H1 (cell line): ENCODE results near the gene CDC27. TPM values are rescaled to one million over a fixed set of nuclear protein-coding genes. Genes with fewer than 3 reads are reported as not detected.
A peak's percentile ranks its signal among the peaks of the same experiment; 100 is the strongest.

Source experiments
- CTCF ChIA-PET: fragments of 300-600 bp; sonication (Branson Sonifier 250); formaldehyde crosslinking; loops from one replicate; lab custom pipeline; 2021; ENCODE audit not compliant: partially characterized antibody; lab: Charles Lee
- POLR2A ChIA-PET: fragments of 300-600 bp; sonication (Branson Sonifier 250); formaldehyde crosslinking; loops from one replicate; lab custom pipeline; 2021; ENCODE audit warnings: inconsistent platforms; ENCODE audit not compliant: partially characterized antibody; lab: Charles Lee
- DNase-seq, 2 experiments: peaks; one replicate each; pipeline versions ENCODE4 v3.0.0 to v3.0.0-alpha.2; 2010 to 2022; ENCODE audit warnings: low spot score in 2 of 2, low read depth in 1 of 2, mixed read lengths in 1 of 2
- FAIRE-seq: peaks from 2 replicates; lab custom pipeline; 2011; peaks lifted over from hg19 to GRCh38; lab: Jason Lieb, UNC
- H2AFZ ChIP-seq: 2 replicates; pipeline ENCODE4 v1.8.1; 2012; ENCODE audit warnings: low read length, inconsistent platforms
- H2AK5ac ChIP-seq: 2 replicates; pipeline ENCODE4 v1.6.1; 2013; ENCODE audit warnings: low read depth, low read length
- H2BK120ac ChIP-seq: replicated peaks from 2 replicates; pipeline ENCODE3; 2013; ENCODE audit warnings: low read depth, low read length, inconsistent platforms
- H2BK12ac ChIP-seq: 2 replicates; pipeline ENCODE4 v1.6.1; 2013; ENCODE audit warnings: low read depth, low read length
- H2BK15ac ChIP-seq: 2 replicates; pipeline ENCODE4 v1.6.1; 2013; ENCODE audit warnings: low read length
- H2BK20ac ChIP-seq: 2 replicates; pipeline ENCODE4 v1.6.1; 2013; ENCODE audit warnings: low read length
- H2BK5ac ChIP-seq: 2 replicates; pipeline ENCODE4 v1.6.1; 2013; ENCODE audit warnings: low read depth, low read length
- H3K14ac ChIP-seq: 2 replicates; pipeline ENCODE4 v1.6.1; 2013; ENCODE audit warnings: inconsistent platforms; ENCODE audit not compliant: insufficient read length
- H3K18ac ChIP-seq: 2 replicates; pipeline ENCODE4 v1.6.1; 2013; ENCODE audit warnings: low read length; ENCODE audit errors: extremely low read depth
- H3K23ac ChIP-seq: 2 replicates; pipeline ENCODE4 v1.6.1; 2013; ENCODE audit warnings: inconsistent platforms; ENCODE audit not compliant: insufficient read length
- H3K23me2 ChIP-seq: 2 replicates; pipeline ENCODE4 v1.6.1; 2013; ENCODE audit warnings: low read depth, low read length
- H3K27ac ChIP-seq: 2 replicates; pipeline ENCODE4 v1.6.1; 2011; ENCODE audit warnings: low read depth, low read length, inconsistent platforms
- H3K27me3 ChIP-seq, 4 experiments: replicated peaks in 1 of 4; 1 replicate in 1 of 4; 2 replicates in 3 of 4; pipeline versions ENCODE4 v1.6.1 to v1.8.1; 2011 to 2013; ENCODE audit warnings: low read length in 3 of 4, mild to moderate bottlenecking in 3 of 4, inconsistent platforms in 2 of 4, mixed read lengths in 2 of 4, moderate library complexity in 1 of 4; ENCODE audit not compliant: control insufficient read depth in 3 of 4, insufficient read depth in 3 of 4; ENCODE audit errors: extremely low read depth in 1 of 4
- H3K36me3 ChIP-seq, 4 experiments: 2 replicates each; pipeline versions ENCODE4 v1.6.1 to v1.8.1; 2011 to 2013; ENCODE audit warnings: mild to moderate bottlenecking in 4 of 4, low read length in 3 of 4, moderate library complexity in 2 of 4, control low read depth in 1 of 4, inconsistent platforms in 1 of 4; ENCODE audit not compliant: insufficient read depth in 4 of 4, control insufficient read depth in 2 of 4
- H3K4ac ChIP-seq: replicated peaks from 2 replicates; pipeline ENCODE3; 2013; ENCODE audit warnings: low read length, low read depth, mixed read lengths, inconsistent platforms; ENCODE audit not compliant: insufficient read length
- H3K4me1 ChIP-seq, 4 experiments: replicated peaks in 1 of 4; 1 replicate in 1 of 4; 2 replicates in 3 of 4; pipeline versions ENCODE4 v1.6.1 to v1.8.1; 2011 to 2013; ENCODE audit warnings: low read length in 3 of 4, inconsistent platforms in 2 of 4, mixed read lengths in 1 of 4; ENCODE audit not compliant: insufficient read depth in 4 of 4, control insufficient read depth in 3 of 4
- H3K4me2 ChIP-seq, 2 experiments: 2 replicates each; pipeline versions ENCODE4 v1.6.1 to v1.8.1; 2011 to 2013; ENCODE audit warnings: low read depth in 2 of 2, low read length in 2 of 2, control low read depth in 1 of 2, inconsistent platforms in 1 of 2, mild to moderate bottlenecking in 1 of 2; ENCODE audit not compliant: insufficient read depth in 1 of 2
- H3K4me3 ChIP-seq, 4 experiments: fragments of 200-600, 300-600 bp in 1 of 4; sonication (generic), shearing (Covaris generic), sonication (Bioruptor Twin) in 1 of 4; 2 replicates each; pipeline versions ENCODE4 v1.5.1 to v1.8.1; 2011 to 2016; ENCODE audit warnings: low read length in 4 of 4, low read depth in 3 of 4, control low read depth in 2 of 4, inconsistent platforms in 2 of 4, mild to moderate bottlenecking in 2 of 4, mixed read lengths in 1 of 4, moderate library complexity in 1 of 4; ENCODE audit not compliant: insufficient read depth in 2 of 4; ENCODE audit errors: extremely low read depth in 1 of 4
- H3K56ac ChIP-seq: replicated peaks from 2 replicates; pipeline ENCODE3; 2013; ENCODE audit warnings: low read depth, mild to moderate bottlenecking, mixed read lengths, low read length, inconsistent platforms; ENCODE audit not compliant: insufficient read length
- H3K79me1 ChIP-seq: 2 replicates; pipeline ENCODE4 v1.6.1; 2013; ENCODE audit warnings: low read depth, low read length, control low read depth
- H3K79me2 ChIP-seq, 2 experiments: 2 replicates each; pipeline versions ENCODE4 v1.6.1 to v1.8.1; 2012 to 2013; ENCODE audit warnings: low read length in 2 of 2, mild to moderate bottlenecking in 2 of 2, inconsistent platforms in 1 of 2; ENCODE audit not compliant: insufficient read depth in 2 of 2, control insufficient read depth in 1 of 2
- H3K9ac ChIP-seq, 4 experiments: replicated peaks in 1 of 4; 1 replicate in 1 of 4; 2 replicates in 3 of 4; pipeline versions ENCODE4 v1.6.1 to v1.8.1; 2011 to 2013; ENCODE audit warnings: low read depth in 3 of 4, low read length in 3 of 4, control low read depth in 2 of 4, mild to moderate bottlenecking in 2 of 4, moderate library complexity in 2 of 4, inconsistent platforms in 1 of 4; ENCODE audit errors: extremely low read depth in 1 of 4
- H3K9me3 ChIP-seq, 2 experiments: 2 replicates each; pipeline versions ENCODE4 v1.6.1 to v1.8.1; 2012 to 2013; ENCODE audit warnings: mild to moderate bottlenecking in 2 of 2, moderate library complexity in 2 of 2, control low read depth in 1 of 2, inconsistent platforms in 1 of 2, low read depth in 1 of 2, low read length in 1 of 2, mixed read lengths in 1 of 2; ENCODE audit not compliant: insufficient read depth in 2 of 2
- H4K20me1 ChIP-seq, 2 experiments: replicated peaks in 1 of 2; 2 replicates each; pipeline versions ENCODE3 to v1.8.1; 2011 to 2013; ENCODE audit warnings: inconsistent platforms in 2 of 2, low read length in 2 of 2, mild to moderate bottlenecking in 1 of 2; ENCODE audit not compliant: insufficient read depth in 2 of 2, control insufficient read depth in 1 of 2
- H4K5ac ChIP-seq: 2 replicates; pipeline ENCODE4 v1.6.1; 2013; ENCODE audit warnings: low read length, low read depth, mixed read lengths, inconsistent platforms; ENCODE audit not compliant: insufficient read length
- H4K8ac ChIP-seq: 2 replicates; pipeline ENCODE4 v1.8.0; 2013; ENCODE audit warnings: mild to moderate bottlenecking, moderate library complexity, low read length, inconsistent platforms; ENCODE audit not compliant: insufficient read depth; ENCODE audit errors: extremely low read depth
- H4K91ac ChIP-seq: replicated peaks from 2 replicates; pipeline ENCODE3; 2013; ENCODE audit warnings: low read length, mixed read lengths, inconsistent platforms; ENCODE audit not compliant: insufficient read length
- KDM1A ChIP-seq: fragments of 200-600, 300-600 bp; sonication (generic); IDR thresholded peaks from 2 replicates; pipeline ENCODE4 v1.7.1; 2016; ENCODE audit warnings: mild to moderate bottlenecking, low read length, borderline replicate concordance
- MAFK ChIP-seq: IDR thresholded peaks from 2 replicates; pipeline ENCODE4 v1.6.1; 2012; ENCODE audit warnings: low read depth, mild to moderate bottlenecking, improper control_type of control experiment, low read length
- WGBS, 2 experiments: shearing (Covaris generic) in 1 of 2; methylation state at CpG; one replicate each; pipeline versions ENCODE4 v1.1.6 to v1.1.7; 2013 to 2015; ENCODE audit warnings: low lambda C conversion rate in 2 of 2, mixed read lengths in 2 of 2, inconsistent platforms in 1 of 2, low coverage in 1 of 2, missing lambda C conversion rate in 1 of 2; ENCODE audit not compliant: insufficient replicate concordance in 2 of 2, insufficient coverage in 1 of 2, insufficient read length in 1 of 2; ENCODE audit errors: extremely low coverage in 1 of 2, missing lambda C conversion rate in 1 of 2; 5-methylcytosine and 5-hydroxymethylcytosine counted together
- polyA plus RNA-seq, 7 experiments: library from polyadenylated mRNA; depleted of rRNA in 3 of 7; stranded (reverse) in 5 of 7; unstranded in 2 of 7; fragments of >200 nt in 5 of 7; fragments of 200-250 nt in 2 of 7; gene quantifications; 1 replicate in 5 of 7; 2 replicates in 1 of 7; 4 replicates in 1 of 7; pipeline versions ENCODE4 v1.2.1 to v1.2.3, GENCODE V29; 2011 to 2013; ENCODE audit warnings: missing spikeins in 2 of 7, mixed read lengths in 2 of 7
- total RNA-seq: library from RNA; stranded (reverse); fragmentation: NEBNext Ultra II Directional; extraction: Animal tissue kit (Norgen Biotek cat#: 25700); gene quantifications from 2 replicates; pipeline ENCODE4 v1.2.1, GENCODE V29; 2021

The CDC27 gene
- total and polyA plus RNA-seq, 2 of the 8 experiments (the other 6 are each of a cell fraction or from before 2014, with no cell fraction given) = 41.9 to 87.5 TPM

DNA sequence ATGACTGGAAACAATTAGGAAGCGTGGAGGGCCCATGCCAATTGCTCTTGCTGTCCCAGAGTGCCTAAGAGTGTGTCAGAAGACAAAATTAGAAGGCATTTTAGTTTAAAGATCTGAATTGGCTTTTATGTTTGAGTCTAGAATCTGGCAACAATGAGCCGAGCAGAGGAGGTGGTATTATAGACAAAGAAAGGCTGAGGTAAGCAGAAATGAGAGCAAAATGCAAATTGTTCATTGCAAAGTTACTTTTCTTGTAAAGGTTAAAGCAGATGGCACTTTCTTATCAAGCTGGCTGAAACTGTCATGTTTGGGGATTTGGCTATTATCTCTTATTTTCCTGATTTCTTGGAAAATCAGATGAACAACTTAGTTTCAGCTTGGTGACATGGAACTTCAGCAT is 23.4 kb upstream of the CDC27 start:
- H3K14ac ChIP-seq = no peak overlapping the region
- H4K8ac ChIP-seq = no peak overlapping the region
- peaks cover 0 to 2% (median 0%) of the 10 kb centered on the region in 4 experiments; a peak in 1 of 7 replicates for H3K27me3 ChIP-seq
- POLR2A ChIA-PET = no interaction called here
- H3K4ac ChIP-seq = no peak overlapping the region
- no peak overlapping the region for H3K18ac ChIP-seq
- no peak overlapping the region for H4K91ac ChIP-seq
- CTCF ChIA-PET = no interaction called here
- H2BK12ac ChIP-seq = no peak overlapping the region
- 0 out of 7 replicates have a peak, but pooled peaks cover 0 to 2% (median 0%) of the 10 kb centered on the region in 4 experiments for H3K4me1 ChIP-seq
- H4K20me1 ChIP-seq = no peaks in the 10 kb centered on the region
- H3K79me2 ChIP-seq = no peaks in the 10 kb centered on the region
- 0 out of 2 replicates have a peak, but pooled peaks have one; percentile 6 for TF ChIP-seq MAFK
- TF ChIP-seq KDM1A = no peak
- H3K4me3 ChIP-seq = no peak overlapping the region
- no peak overlapping the region for H3K23ac ChIP-seq
- no peak overlapping the region for H2BK20ac ChIP-seq
- H3K36me3 ChIP-seq = no peaks in the 10 kb centered on the region
- no peaks in the 10 kb centered on the region for H3K79me1 ChIP-seq
- H2AK5ac ChIP-seq = no peak overlapping the region
- H2BK15ac ChIP-seq = no peak overlapping the region
- H3K4me2 ChIP-seq = no peak overlapping the region
- 89% methylated on average over 2 of the region's 2 CpGs; no CpG with 5 or more reads in 1 of the 2 experiments for WGBS, 2 experiments
- no peak overlapping the region for H4K5ac ChIP-seq
- H3K56ac ChIP-seq = no peak overlapping the region
- H3K9me3 ChIP-seq = no peaks in the 10 kb centered on the region
- no peak overlapping the region for H2AFZ ChIP-seq
- H3K9ac ChIP-seq = no peak overlapping the region
- H3K27ac ChIP-seq = no peak overlapping the region
- no peak overlapping the region for H2BK120ac ChIP-seq
- H2BK5ac ChIP-seq = no peak overlapping the region
- H3K23me2 ChIP-seq = peaks cover 2% of the 10 kb centered on the region; the same call in 1 of the 2 replicates
- DNase-seq (no peak), FAIRE-seq (no peak)
